Posterior vena cava (tissue), 2 donors: ENCODE measurements around the gene MRPS18A. TPM values are rescaled to one million over a fixed set of nuclear protein-coding genes. Genes with fewer than 3 reads are reported as not detected.

Experiments
- DNase-seq: peaks from one replicate; pipeline ENCODE4 v3.0.0-alpha.2; 2020; ENCODE audit warnings: low spot score
- intact Hi-C, 2 donors: fragments of 100-400 bp; cut with DNase I; formaldehyde crosslinking; loops; one replicate each; pipeline versions ENCODE4 v1.14.1 to v1.14.2; 2022 to 2023
- long read RNA-seq, 2 donors: library from polyadenylated mRNA; unstranded; transcript quantifications; one replicate each; pipeline ENCODE4 v2.0.0, GENCODE V29; 2020 to 2021
- total RNA-seq, 2 donors: library from RNA; stranded (reverse); fragmentation: NEBNext Ultra II Directional; extraction: Animal tissue kit (Norgen Biotek cat#: 25700); gene quantifications; one replicate each; pipeline ENCODE4 v1.2.1, GENCODE V29; 2021
- donor health status: DM: yes; HTN: yes; CAD: no.
- donor health status: DM: yes; HTN: yes; CAD: no.

The MRPS18A gene
- total RNA-seq: 10 to 100 TPM; 25.4 to 28.2 TPM
- long read RNA-seq, donor 1, transcript MRPS18A-202 (6 exons, 1,062 nt): major isoform, 8 of 9 reads
- long read RNA-seq, donor 1, partial matches to known transcripts: 0 of 9 reads
- long read RNA-seq, donor 1, other reads (novel, unspliced or antisense): 0 of 9 reads
- long read RNA-seq, donor 2, transcript MRPS18A-202 (6 exons, 1,062 nt): major isoform, 31 of 37 reads
- long read RNA-seq, donor 2, partial matches to known transcripts: 1 of 37 reads
- long read RNA-seq, donor 2, other reads (novel, unspliced or antisense): 1 of 37 reads

GRCh38 chr6:43687437-43688347, at the start of gene MRPS18A:
MRPS18A (minus strand) TSS chr6:43687791; CDS start chr6:43687779, 12 bp downstream.
- intact Hi-C loops: loop anchor here in 1 of 2 donors (2.0 kb wide), 1 partner anchor 15 kb away; no protein-coding TSS in a partner anchor
- peak; percentile 93 for DNase-seq

- intact Hi-C loops: no loop called here
- DNase-seq: no peak
These were observed 49.3 kb upstream of the MRPS18A start for GRCh38 chr6:43736844-43737243.

GRCh38 chr6:43736211-43736786, 48.7 kb upstream of the MRPS18A start:
- intact Hi-C loops: no loop called here
- DNase-seq: no peak

- no peak for DNase-seq
- intact Hi-C loops: no loop called here
These were observed 48.1 kb upstream of the MRPS18A start for GRCh38 chr6:43735642-43736199.

- peak; percentile 55 for DNase-seq
- intact Hi-C loops: no loop called here
These were observed 46.7 kb upstream of the MRPS18A start for GRCh38 chr6:43734294-43734665.

GRCh38 chr6:43733471-43734293, 46.1 kb upstream of the MRPS18A start:
- DNase-seq: peak; percentile 47
- intact Hi-C loops: no loop called here

- DNase-seq: no peak
- intact Hi-C loops: no loop called here
These were observed 43.0 kb upstream of the MRPS18A start for GRCh38 chr6:43730634-43731033.

GRCh38 chr6:43729537-43729936, 41.9 kb upstream of the MRPS18A start:
- DNase-seq: peak; percentile 46
- intact Hi-C loops: no loop called here

GRCh38 chr6:43728586-43728985, 41.0 kb upstream of the MRPS18A start:
- DNase-seq: peak; percentile 8
- intact Hi-C loops: no loop called here

GRCh38 chr6:43727634-43728033, 40.0 kb upstream of the MRPS18A start:
- intact Hi-C loops: no loop called here
- DNase-seq: no peak

GRCh38 chr6:43725643-43726580, 38.3 kb upstream of the MRPS18A start:
- DNase-seq: peak; percentile 67
- intact Hi-C loops: loop anchor here in 1 of 2 donors (2.0 kb wide), 1 partner anchor 351 kb away; no protein-coding TSS in a partner anchor

- intact Hi-C loops: loop anchor here (2.0 to 5.0 kb wide), 2 partner anchors 32 to 352 kb away; no protein-coding TSS in a partner anchor
- peak; percentile 96 for DNase-seq
These were observed 37.5 kb upstream of the MRPS18A start for GRCh38 chr6:43724914-43725642.

- peak; percentile 5 for DNase-seq
- intact Hi-C loops: loop anchor here (2.0 to 5.0 kb wide), 2 partner anchors 33 to 352 kb away; no protein-coding TSS in a partner anchor
These were observed 36.8 kb upstream of the MRPS18A start for GRCh38 chr6:43724354-43724753.

GRCh38 chr6:43723737-43724295, 36.2 kb upstream of the MRPS18A start:
- peak; percentile 81 for DNase-seq
- intact Hi-C loops: loop anchor here (1.0 to 5.0 kb wide), 4 partner anchors 33 to 355 kb away; no protein-coding TSS in a partner anchor

GRCh38 chr6:43722920-43723545, 35.4 kb upstream of the MRPS18A start:
- intact Hi-C loops: loop anchor here (1.0 to 5.0 kb wide), 3 partner anchors 34 to 356 kb away; no protein-coding TSS in a partner anchor
- peak; percentile 15 for DNase-seq

GRCh38 chr6:43720999-43721398, 33.4 kb upstream of the MRPS18A start:
- intact Hi-C loops: loop anchor here in 1 of 2 donors (5.0 kb wide), 1 partner anchor 36 kb away; no protein-coding TSS in a partner anchor
- DNase-seq: peak; percentile 14
